Epidermal melanocyte (primary cell): Measurements from ENCODE around the gene PRTFDC1.
"Not testable (repeated sequence)": the region's sequence is repeated elsewhere in the genome, so short reads cannot be mapped to it uniquely, and the experiment has no call there.

ENCODE experiments used
- DNase-seq: peaks from one replicate; pipeline ENCODE4 v3.0.0; 2011; ENCODE audit warnings: low spot score; ENCODE audit not compliant: insufficient read length

The PRTFDC1 gene

GRCh38 chr10:24935504-24936292, 16.7 kb downstream of the PRTFDC1 start:
- DNase-seq, result no peak

GRCh38 chr10:24931236-24931635, 21.2 kb downstream of the PRTFDC1 start:
- no peak for DNase-seq

GRCh38 chr10:24930427-24930826, 22.0 kb downstream of the PRTFDC1 start:
- no peak for DNase-seq

- no peak for DNase-seq
These were observed 22.5 kb downstream of the PRTFDC1 start for GRCh38 chr10:24929904-24930303.

- DNase-seq, result no peak
These were observed 23.3 kb downstream of the PRTFDC1 start for GRCh38 chr10:24929056-24929544.

- no peak for DNase-seq
These were observed 24.2 kb downstream of the PRTFDC1 start for GRCh38 chr10:24928163-24928562.

DNA sequence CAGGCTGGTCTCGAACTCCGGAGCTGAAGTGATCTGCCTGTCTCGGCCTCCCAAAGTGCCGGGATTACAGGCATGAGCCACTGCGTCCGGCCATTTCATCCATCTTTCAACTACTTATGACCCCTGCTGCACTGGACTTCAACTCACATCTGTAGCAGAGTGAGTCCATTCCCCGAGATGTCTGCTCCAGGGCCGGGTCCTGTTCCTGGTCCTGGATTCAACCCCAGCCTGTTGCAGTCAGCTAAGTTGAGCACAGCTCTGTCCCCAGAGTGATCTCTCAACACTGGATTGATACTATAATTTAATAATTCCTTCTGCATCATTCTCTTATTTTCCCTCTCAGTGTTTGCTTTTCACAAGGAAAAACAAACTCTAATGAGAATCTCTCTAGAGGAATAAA, 25.8 kb downstream of the PRTFDC1 start:
- no peak for DNase-seq

- no peak for DNase-seq
These were observed 26.6 kb downstream of the PRTFDC1 start for GRCh38 chr10:24925799-24926198.

DNA sequence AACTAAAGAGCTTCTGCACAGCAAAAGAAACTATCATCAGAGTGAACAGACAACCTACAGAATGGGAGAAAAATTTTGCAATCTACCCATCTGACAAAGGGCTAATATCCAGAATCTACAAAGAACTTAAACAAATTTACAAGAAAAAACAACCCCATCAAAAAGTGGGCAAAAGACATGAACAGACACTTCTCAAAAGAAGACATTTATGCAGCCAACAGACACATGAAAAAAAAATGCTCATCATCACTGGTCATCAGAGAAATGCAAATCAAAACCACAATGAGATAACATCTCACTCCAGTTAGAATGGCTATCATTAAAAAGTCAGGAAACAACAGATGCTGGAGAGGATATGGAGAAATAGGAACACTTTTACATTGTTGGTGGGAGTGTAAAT, 27.9 kb downstream of the PRTFDC1 start:
- not testable (repeated sequence) for DNase-seq

GRCh38 chr10:24922222-24922868, 30.1 kb downstream of the PRTFDC1 start:
- DNase-seq, result not testable (repeated sequence)

GRCh38 chr10:24920907-24921881, 31.2 kb downstream of the PRTFDC1 start:
- peak; percentile 62 for DNase-seq

GRCh38 chr10:24920192-24920591, 32.2 kb downstream of the PRTFDC1 start:
- DNase-seq, result not testable (repeated sequence)

- DNase-seq, result not testable (repeated sequence)
These were observed 32.8 kb downstream of the PRTFDC1 start for GRCh38 chr10:24919629-24920028.

- DNase-seq, result no peak
These were observed 34.4 kb downstream of the PRTFDC1 start for GRCh38 chr10:24917979-24918378.

GRCh38 chr10:24917493-24917892, 34.9 kb downstream of the PRTFDC1 start:
- DNase-seq, result no peak

GRCh38 chr10:24916365-24916764, 36.0 kb downstream of the PRTFDC1 start:
- DNase-seq, result no peak

DNA sequence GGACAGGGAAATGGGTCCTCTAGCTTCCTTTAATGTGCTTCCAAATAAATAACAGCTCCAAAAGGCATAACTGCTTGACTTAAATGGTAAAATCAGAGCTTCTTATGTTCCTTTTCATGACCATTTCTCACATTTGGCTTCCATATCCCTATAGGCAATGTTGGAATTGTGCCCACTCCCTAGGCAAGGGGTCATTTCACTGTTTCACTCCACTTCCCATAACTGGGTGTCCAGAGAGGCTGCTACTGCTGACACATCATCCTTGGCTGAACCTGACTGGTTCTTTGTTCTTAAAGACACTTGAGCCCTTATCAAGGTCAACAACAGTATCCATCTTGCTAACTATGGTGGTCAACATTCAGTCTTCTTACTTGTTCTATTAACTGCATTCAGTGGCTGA, 37.1 kb downstream of the PRTFDC1 start:
- no peak for DNase-seq

- no peak for DNase-seq
These were observed 38.3 kb downstream of the PRTFDC1 start for GRCh38 chr10:24914148-24914547.

DNA sequence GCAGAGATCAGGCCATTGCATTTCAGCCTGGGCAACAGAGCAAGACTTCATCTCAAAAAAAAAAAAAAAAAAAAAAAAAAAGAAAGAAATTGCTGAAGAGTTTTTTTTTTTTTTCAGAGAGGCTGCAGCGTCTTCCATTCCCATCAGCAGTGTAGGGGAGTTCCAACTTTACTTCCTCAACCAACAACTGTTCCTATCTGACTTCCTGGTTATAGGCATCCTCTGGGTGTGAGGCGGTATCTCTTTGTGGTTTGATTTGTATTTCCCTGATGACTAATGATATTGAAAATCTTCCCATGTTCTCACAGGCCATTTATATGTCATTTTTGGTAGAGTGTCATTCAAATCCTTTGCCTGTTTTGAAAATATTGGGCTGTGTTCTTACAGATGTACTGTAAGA, 40.2 kb downstream of the PRTFDC1 start:
- DNase-seq, result no peak

- no peak for DNase-seq
These were observed 41.4 kb downstream of the PRTFDC1 start for GRCh38 chr10:24911029-24911428.

DNA sequence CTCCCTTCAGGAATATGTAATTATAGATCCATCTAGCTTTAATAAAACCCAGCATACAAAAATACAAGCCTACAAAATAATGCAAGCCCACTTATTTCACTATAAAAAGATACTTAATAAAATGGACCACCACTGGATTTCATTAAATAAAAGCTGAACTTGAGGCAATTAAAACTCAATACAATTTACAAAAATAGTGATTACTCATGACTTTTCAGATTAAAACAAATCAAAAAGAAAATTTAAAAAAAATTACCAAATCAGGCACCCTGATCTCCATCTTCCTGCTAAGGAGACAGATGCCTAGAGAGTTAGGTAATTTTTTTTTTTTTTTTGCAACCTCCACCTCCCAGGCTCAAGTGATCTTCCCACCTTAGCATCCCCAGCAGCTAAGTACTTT, 41.8 kb downstream of the PRTFDC1 start:
- no peak for DNase-seq
